HepG2 (cell line): Measurements from ENCODE around the gene TPSD1. TPM values are rescaled to one million over a fixed set of nuclear protein-coding genes. Genes with fewer than 3 reads are reported as not detected.

Source experiments
- CHD4 ChIP-seq: fragments of 200-600 bp; sonication (generic); IDR thresholded peaks from 2 replicates; pipeline ENCODE4 v1.7.0; 2017; ENCODE audit warnings: mild to moderate bottlenecking, low read length, borderline replicate concordance
- FUBP1 ChIP-seq: sonication (generic); formaldehyde crosslinking; IDR thresholded peaks from 2 replicates; pipeline ENCODE4 v1.5.1; 2020; ENCODE audit warnings: missing genetic modification reagents, mild to moderate bottlenecking, borderline replicate concordance
- HNF4G ChIP-seq, 2 experiments: sonication (generic) in 1 of 2; formaldehyde crosslinking in 1 of 2; IDR thresholded peaks; 2 replicates each; pipeline versions ENCODE4 v1.4.0 to v1.6.1; 2011 to 2020; ENCODE audit warnings: borderline replicate concordance in 2 of 2, low read depth in 2 of 2, mild to moderate bottlenecking in 2 of 2, low read length in 1 of 2, missing genetic modification reagents in 1 of 2, moderate library complexity in 1 of 2
- HNRNPLL ChIP-seq: fragments of 200-400 bp; formaldehyde crosslinking; IDR thresholded peaks from 2 replicates; pipeline ENCODE4 v1.6.1; 2017; ENCODE audit warnings: mild to moderate bottlenecking, low read depth, low read length; ENCODE audit not compliant: poor library complexity, severe bottlenecking
- MAFG ChIP-seq: sonication (generic); formaldehyde crosslinking; IDR thresholded peaks from 2 replicates; pipeline ENCODE4 v1.5.1; 2020; ENCODE audit warnings: mild to moderate bottlenecking, missing genetic modification reagents
- MTA1 ChIP-seq: sonication (generic); formaldehyde crosslinking; IDR thresholded peaks from 2 replicates; pipeline ENCODE4 v1.4.0; 2020; ENCODE audit warnings: missing genetic modification reagents, mild to moderate bottlenecking, borderline replicate concordance
- MTF2 ChIP-seq: sonication (generic); formaldehyde crosslinking; IDR thresholded peaks from 2 replicates; pipeline ENCODE4 v1.5.0; 2020; ENCODE audit warnings: missing genetic modification reagents, borderline replicate concordance
- NR2C2 ChIP-seq: sonication (generic); formaldehyde crosslinking; IDR thresholded peaks from 2 replicates; pipeline ENCODE4 v1.4.0; 2020; ENCODE audit warnings: missing genetic modification reagents, mild to moderate bottlenecking, moderate library complexity, borderline replicate concordance
- PLRG1 ChIP-seq: fragments of 450-650 bp; conservative IDR thresholded peaks from 2 replicates; pipeline ENCODE4 v1.6.1; 2016
- RNF2 ChIP-seq: fragments of 450-650 bp; conservative IDR thresholded peaks from 2 replicates; pipeline ENCODE4 v1.6.1; 2016; ENCODE audit warnings: low read depth
- SP2 ChIP-seq: sonication (generic); formaldehyde crosslinking; IDR thresholded peaks from 2 replicates; pipeline ENCODE4 v1.5.1; 2020; ENCODE audit warnings: mild to moderate bottlenecking, missing genetic modification reagents
- ZFP1 ChIP-seq: IDR thresholded peaks from 2 replicates; pipeline ENCODE4 v1.6.1; 2016
- ZNF180 ChIP-seq: sonication (generic); formaldehyde crosslinking; IDR thresholded peaks from 2 replicates; pipeline ENCODE4 v1.4.0; 2020; ENCODE audit warnings: low read depth, missing genetic modification reagents, borderline replicate concordance
- ZNF280B ChIP-seq: sonication (generic); formaldehyde crosslinking; IDR thresholded peaks from 2 replicates; pipeline ENCODE4 v1.5.0; 2020; ENCODE audit warnings: missing genetic modification reagents, mild to moderate bottlenecking, borderline replicate concordance
- ZNF432 ChIP-seq: sonication (generic); formaldehyde crosslinking; IDR thresholded peaks from 2 replicates; pipeline ENCODE4 v1.5.0; 2020; ENCODE audit warnings: missing genetic modification reagents, mild to moderate bottlenecking, borderline replicate concordance
- ZNF441 ChIP-seq: sonication (generic); formaldehyde crosslinking; IDR thresholded peaks from 2 replicates; pipeline ENCODE4 v1.7.0; 2021; ENCODE audit warnings: missing genetic modification reagents, borderline replicate concordance
- ZNF598 ChIP-seq: sonication (generic); formaldehyde crosslinking; IDR thresholded peaks from 2 replicates; pipeline ENCODE4 v1.5.1; 2020; ENCODE audit warnings: mild to moderate bottlenecking, missing genetic modification reagents, borderline replicate concordance
- ZNF670 ChIP-seq: sonication (generic); formaldehyde crosslinking; IDR thresholded peaks from 2 replicates; pipeline ENCODE4 v1.8.0; 2022; ENCODE audit warnings: mild to moderate bottlenecking, missing genetic modification reagents, borderline replicate concordance
- polyA plus RNA-seq, 8 experiments: library from polyadenylated mRNA; depleted of rRNA in 3 of 8; stranded (reverse) in 7 of 8; unstranded in 1 of 8; fragments of >200 nt; fragmentation: Illumina TruSeq in 4 of 8; extraction: Trizol in 4 of 8; gene quantifications; 2 replicates each; pipeline versions ENCODE4 v1.2.1 to v1.2.3, GENCODE V29; 2011 to 2016; ENCODE audit warnings: low read depth in 4 of 8, missing spikeins in 1 of 8, mixed read lengths in 1 of 8; ENCODE audit not compliant: insufficient read depth in 1 of 8
- total RNA-seq, 5 experiments: library from RNA; depleted of rRNA; stranded (reverse); fragments of >200 nt; fragmentation: Illumina TruSeq; extraction: Trizol; gene quantifications; 2 replicates each; pipeline ENCODE4 v1.2.3, GENCODE V29; 2016; ENCODE audit warnings: low read depth in 1 of 5
- TF ChIP-seq, protein P1 (sequence below): sonication (generic); formaldehyde crosslinking; IDR thresholded peaks from 2 replicates; pipeline ENCODE4 v1.8.0; 2022; ENCODE audit warnings: mild to moderate bottlenecking, missing genetic modification reagents; ENCODE audit not compliant: insufficient replicate concordance
- TF ChIP-seq, protein P2 (sequence below): sonication (generic); formaldehyde crosslinking; conservative IDR thresholded peaks from 2 replicates; pipeline ENCODE4 v1.4.0; 2020; ENCODE audit warnings: missing genetic modification reagents

The TPSD1 gene
- total and polyA plus RNA-seq, 2 of the 13 experiments (the other 11 are each of a cell fraction or from before 2014, with no cell fraction given) = not detected

DNA sequence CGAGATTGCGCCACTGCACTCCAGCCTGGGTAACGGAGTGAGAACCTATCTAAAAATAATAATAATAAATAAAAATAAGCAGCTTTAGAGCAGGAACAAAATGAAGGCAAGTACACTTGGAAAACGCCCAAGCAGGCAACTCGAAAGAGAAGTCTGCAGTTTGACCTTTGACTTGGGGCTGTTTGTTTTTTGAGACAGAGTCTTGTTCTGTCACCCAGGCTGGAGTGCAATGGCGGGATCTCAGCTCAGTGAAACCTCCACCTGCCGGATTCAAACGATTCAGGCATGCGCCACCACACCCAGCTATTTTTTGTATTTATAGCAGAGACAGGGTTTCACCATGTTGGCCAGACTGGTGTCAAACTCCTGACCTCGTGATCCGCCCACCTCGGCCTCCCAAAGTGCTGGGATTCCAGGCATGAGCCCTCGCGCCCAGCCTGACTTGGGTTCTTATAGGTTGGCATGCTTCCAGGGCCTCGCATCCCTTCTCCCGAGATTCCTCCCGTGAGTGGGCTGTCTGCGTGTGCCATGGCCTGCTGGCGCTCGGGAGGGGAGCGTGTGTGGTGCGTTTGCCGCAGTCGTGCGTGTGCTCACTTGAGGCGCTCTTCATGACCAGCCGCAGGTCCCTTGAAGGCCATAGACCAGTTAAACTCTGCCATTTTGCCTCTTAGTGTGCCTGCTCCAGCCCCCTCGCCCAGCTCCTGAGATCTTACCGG lies 35.1 kb downstream of the TPSD1 start (continued):
- peak; percentile 33; the same call in 1 of the 2 replicates for TF ChIP-seq HNF4G (IDR thresholded peaks at IDR 0.05; ENCODE audit: borderline replicate concordance, low read depth, low read length)
- no peak for TF ChIP-seq HNF4G (CRISPR knock-in tag; IDR thresholded peaks at IDR 0.05; ENCODE audit: borderline replicate concordance, low read depth)
- TF ChIP-seq MAFG (CRISPR knock-in tag) = no peak
- TF ChIP-seq ZNF598 (CRISPR knock-in tag) = no peak
- peak; percentile 19; the same call in 1 of the 2 replicates for TF ChIP-seq ZNF280B
- TF ChIP-seq, protein P1, sequence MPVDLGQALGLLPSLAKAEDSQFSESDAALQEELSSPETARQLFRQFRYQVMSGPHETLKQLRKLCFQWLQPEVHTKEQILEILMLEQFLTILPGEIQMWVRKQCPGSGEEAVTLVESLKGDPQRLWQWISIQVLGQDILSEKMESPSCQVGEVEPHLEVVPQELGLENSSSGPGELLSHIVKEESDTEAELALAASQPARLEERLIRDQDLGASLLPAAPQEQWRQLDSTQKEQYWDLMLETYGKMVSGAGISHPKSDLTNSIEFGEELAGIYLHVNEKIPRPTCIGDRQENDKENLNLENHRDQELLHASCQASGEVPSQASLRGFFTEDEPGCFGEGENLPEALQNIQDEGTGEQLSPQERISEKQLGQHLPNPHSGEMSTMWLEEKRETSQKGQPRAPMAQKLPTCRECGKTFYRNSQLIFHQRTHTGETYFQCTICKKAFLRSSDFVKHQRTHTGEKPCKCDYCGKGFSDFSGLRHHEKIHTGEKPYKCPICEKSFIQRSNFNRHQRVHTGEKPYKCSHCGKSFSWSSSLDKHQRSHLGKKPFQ (CRISPR knock-in tag) = no peak
- no peak for TF ChIP-seq FUBP1
- no peak for TF ChIP-seq ZNF180 (CRISPR knock-in tag)
- no peak for TF ChIP-seq PLRG1
- no peak for TF ChIP-seq ZFP1 (CRISPR knock-in tag)
- peak; percentile 49; the same call in 1 of the 2 replicates for TF ChIP-seq NR2C2 (CRISPR knock-in tag)
- no peak for TF ChIP-seq ZNF670 (CRISPR knock-in tag)
- no peak for TF ChIP-seq RNF2
- TF ChIP-seq, protein P2, sequence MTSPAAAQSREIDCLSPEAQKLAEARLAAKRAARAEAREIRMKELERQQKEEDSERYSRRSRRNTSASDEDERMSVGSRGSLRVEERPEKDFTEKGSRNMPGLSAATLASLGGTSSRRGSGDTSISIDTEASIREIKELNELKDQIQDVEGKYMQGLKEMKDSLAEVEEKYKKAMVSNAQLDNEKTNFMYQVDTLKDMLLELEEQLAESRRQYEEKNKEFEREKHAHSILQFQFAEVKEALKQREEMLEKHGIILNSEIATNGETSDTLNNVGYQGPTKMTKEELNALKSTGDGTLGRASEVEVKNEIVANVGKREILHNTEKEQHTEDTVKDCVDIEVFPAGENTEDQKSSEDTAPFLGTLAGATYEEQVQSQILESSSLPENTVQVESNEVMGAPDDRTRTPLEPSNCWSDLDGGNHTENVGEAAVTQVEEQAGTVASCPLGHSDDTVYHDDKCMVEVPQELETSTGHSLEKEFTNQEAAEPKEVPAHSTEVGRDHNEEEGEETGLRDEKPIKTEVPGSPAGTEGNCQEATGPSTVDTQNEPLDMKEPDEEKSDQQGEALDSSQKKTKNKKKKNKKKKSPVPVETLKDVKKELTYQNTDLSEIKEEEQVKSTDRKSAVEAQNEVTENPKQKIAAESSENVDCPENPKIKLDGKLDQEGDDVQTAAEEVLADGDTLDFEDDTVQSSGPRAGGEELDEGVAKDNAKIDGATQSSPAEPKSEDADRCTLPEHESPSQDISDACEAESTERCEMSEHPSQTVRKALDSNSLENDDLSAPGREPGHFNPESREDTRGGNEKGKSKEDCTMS (CRISPR knock-in tag) = no peak
- no peak for TF ChIP-seq ZNF432 (CRISPR knock-in tag)
- no peak for TF ChIP-seq HNRNPLL
- no peak for TF ChIP-seq MTA1 (CRISPR knock-in tag)
- no peak for TF ChIP-seq CHD4
- peak; percentile 86 for TF ChIP-seq ZNF441
- no peak for TF ChIP-seq SP2 (CRISPR knock-in tag)
- TF ChIP-seq MTF2 = no peak
